HL-60 (cell line): Measurements from ENCODE around the gene ATP2B2.

Source experiments
- DNase-seq, 2 experiments: peaks; one replicate each; pipeline ENCODE4 v3.0.0-alpha.2; 2010 to 2020; ENCODE audit warnings: low read depth in 1 of 2, low spot score in 1 of 2
- H3K27ac ChIP-seq: fragments of 250-450 bp; sonication (Bioruptor Pico); replicated peaks from 2 replicates; pipeline ENCODE4 v1.5.1; 2020; ENCODE audit warnings: mild to moderate bottlenecking, moderate library complexity
- H3K27me3 ChIP-seq: fragments of 250-450 bp; sonication (Bioruptor Pico); 2 replicates; pipeline ENCODE4 v1.5.1; 2021; ENCODE audit warnings: mild to moderate bottlenecking, moderate library complexity; ENCODE audit not compliant: insufficient read depth, poor library complexity, severe bottlenecking
- H3K4me3 ChIP-seq: replicated peaks from 2 replicates; pipeline ENCODE4 v1.5.1; 2011; ENCODE audit warnings: mild to moderate bottlenecking, control low read depth, low read length; ENCODE audit not compliant: insufficient read depth
- GABPA ChIP-seq: IDR thresholded peaks from 2 replicates; pipeline ENCODE4 v1.6.1; 2012; ENCODE audit warnings: low read depth
- POLR2AphosphoS5 ChIP-seq: IDR thresholded peaks from 2 replicates; pipeline ENCODE4 v1.6.1; 2012; ENCODE audit warnings: low read depth
- SPI1 ChIP-seq: IDR thresholded peaks from 2 replicates; pipeline ENCODE4 v1.6.1; 2012; ENCODE audit warnings: low read depth, mild to moderate bottlenecking, borderline replicate concordance
- TF ChIP-seq, protein P1 (sequence below): IDR thresholded peaks from 2 replicates; pipeline ENCODE4 v1.6.1; 2012; ENCODE audit warnings: low read depth; ENCODE audit not compliant: insufficient replicate concordance
- TF ChIP-seq, protein P2 (sequence below): IDR thresholded peaks from one replicate; pipeline ENCODE4 v1.5.1; 2011; ENCODE audit warnings: low read length, control low read depth, inconsistent platforms; ENCODE audit not compliant: insufficient read depth

The ATP2B2 gene

DNA sequence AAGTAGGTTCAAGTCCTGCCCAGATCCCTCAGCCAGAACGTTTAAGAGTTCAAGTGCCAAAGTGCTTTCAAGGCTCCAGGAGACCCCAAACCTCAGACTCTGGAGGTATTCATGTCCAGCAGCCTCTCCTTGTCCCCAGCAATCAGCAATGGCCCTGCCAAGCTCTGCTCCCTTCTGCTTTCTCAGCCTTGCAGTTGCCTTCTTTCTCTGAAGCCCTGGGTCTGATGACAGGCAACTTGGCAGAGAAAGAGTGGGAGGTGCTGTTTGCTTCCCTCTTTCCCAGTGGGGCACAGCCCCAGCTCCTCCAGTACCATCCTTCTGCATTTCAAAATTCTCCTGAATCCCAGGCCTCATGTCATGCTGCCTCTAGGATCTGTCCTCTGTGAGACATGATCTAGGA is 40.2 kb downstream of the ATP2B2 start:
- no peaks in the 10 kb centered on the region for H3K27me3 ChIP-seq
- TF ChIP-seq SPI1 (no peak), POLR2AphosphoS5 (no peak), GABPA (no peak)
- TF ChIP-seq, protein P1, sequence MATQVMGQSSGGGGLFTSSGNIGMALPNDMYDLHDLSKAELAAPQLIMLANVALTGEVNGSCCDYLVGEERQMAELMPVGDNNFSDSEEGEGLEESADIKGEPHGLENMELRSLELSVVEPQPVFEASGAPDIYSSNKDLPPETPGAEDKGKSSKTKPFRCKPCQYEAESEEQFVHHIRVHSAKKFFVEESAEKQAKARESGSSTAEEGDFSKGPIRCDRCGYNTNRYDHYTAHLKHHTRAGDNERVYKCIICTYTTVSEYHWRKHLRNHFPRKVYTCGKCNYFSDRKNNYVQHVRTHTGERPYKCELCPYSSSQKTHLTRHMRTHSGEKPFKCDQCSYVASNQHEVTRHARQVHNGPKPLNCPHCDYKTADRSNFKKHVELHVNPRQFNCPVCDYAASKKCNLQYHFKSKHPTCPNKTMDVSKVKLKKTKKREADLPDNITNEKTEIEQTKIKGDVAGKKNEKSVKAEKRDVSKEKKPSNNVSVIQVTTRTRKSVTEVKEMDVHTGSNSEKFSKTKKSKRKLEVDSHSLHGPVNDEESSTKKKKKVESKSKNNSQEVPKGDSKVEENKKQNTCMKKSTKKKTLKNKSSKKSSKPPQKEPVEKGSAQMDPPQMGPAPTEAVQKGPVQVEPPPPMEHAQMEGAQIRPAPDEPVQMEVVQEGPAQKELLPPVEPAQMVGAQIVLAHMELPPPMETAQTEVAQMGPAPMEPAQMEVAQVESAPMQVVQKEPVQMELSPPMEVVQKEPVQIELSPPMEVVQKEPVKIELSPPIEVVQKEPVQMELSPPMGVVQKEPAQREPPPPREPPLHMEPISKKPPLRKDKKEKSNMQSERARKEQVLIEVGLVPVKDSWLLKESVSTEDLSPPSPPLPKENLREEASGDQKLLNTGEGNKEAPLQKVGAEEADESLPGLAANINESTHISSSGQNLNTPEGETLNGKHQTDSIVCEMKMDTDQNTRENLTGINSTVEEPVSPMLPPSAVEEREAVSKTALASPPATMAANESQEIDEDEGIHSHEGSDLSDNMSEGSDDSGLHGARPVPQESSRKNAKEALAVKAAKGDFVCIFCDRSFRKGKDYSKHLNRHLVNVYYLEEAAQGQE = no peak
- TF ChIP-seq, protein P2, sequence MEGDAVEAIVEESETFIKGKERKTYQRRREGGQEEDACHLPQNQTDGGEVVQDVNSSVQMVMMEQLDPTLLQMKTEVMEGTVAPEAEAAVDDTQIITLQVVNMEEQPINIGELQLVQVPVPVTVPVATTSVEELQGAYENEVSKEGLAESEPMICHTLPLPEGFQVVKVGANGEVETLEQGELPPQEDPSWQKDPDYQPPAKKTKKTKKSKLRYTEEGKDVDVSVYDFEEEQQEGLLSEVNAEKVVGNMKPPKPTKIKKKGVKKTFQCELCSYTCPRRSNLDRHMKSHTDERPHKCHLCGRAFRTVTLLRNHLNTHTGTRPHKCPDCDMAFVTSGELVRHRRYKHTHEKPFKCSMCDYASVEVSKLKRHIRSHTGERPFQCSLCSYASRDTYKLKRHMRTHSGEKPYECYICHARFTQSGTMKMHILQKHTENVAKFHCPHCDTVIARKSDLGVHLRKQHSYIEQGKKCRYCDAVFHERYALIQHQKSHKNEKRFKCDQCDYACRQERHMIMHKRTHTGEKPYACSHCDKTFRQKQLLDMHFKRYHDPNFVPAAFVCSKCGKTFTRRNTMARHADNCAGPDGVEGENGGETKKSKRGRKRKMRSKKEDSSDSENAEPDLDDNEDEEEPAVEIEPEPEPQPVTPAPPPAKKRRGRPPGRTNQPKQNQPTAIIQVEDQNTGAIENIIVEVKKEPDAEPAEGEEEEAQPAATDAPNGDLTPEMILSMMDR = no peak
- no peak for DNase-seq
- H3K4me3 ChIP-seq = no peak overlapping the region
- no peak overlapping the region for H3K27ac ChIP-seq

DNA sequence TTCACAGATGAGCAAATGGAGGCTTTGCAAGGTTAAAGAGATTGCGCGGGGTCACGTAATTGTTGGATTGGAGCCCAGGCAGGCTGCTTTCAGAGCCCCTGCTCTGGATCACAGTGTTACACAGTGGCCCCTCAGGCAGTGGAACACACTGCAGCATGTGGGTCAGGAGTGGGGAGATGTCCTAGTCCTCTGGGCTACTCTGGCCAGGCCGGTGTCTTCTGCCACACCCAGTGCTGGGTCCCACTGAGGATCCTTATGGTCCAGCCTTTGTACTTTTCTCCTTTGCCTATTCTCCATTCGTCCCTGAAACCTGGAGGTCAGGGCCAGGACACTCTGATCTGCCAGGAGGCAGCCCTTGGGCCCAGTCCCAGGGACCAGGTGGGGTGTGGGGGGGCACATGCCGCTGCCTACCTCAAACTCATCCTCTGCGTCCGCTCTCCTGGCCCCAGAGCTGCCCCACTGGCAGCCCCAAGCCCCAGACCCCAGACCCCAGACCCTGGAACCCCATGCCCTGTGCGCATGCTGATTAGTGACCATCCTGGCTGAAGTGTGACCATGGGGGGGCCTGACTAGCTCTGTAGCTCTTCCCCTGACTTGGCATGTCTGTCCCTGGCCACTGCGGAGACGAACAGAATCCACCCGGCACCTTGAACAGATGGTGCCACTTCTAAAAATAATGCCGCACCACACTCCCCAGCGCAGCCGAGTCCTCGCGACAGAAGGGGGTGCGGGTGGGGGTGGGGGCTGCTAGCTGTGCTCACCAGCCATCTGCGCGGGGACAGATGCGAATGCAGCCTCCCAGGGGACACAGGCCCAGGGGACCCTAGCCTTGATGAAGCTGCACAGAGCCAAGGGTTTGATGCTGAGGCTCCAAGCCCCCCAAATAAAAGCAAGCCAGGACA is 41.6 kb downstream of the ATP2B2 start:
- Histone ChIP-seq H3K4me3 (no peak overlapping the region), H3K27ac (no peak overlapping the region), H3K27me3 (no peaks in the 10 kb centered on the region)
- TF ChIP-seq, protein P1 = no peak
- TF ChIP-seq, protein P2 = no peak
- TF ChIP-seq SPI1 = no peak
- no peak for TF ChIP-seq GABPA
- no peak for TF ChIP-seq POLR2AphosphoS5
- no peak for DNase-seq

DNA sequence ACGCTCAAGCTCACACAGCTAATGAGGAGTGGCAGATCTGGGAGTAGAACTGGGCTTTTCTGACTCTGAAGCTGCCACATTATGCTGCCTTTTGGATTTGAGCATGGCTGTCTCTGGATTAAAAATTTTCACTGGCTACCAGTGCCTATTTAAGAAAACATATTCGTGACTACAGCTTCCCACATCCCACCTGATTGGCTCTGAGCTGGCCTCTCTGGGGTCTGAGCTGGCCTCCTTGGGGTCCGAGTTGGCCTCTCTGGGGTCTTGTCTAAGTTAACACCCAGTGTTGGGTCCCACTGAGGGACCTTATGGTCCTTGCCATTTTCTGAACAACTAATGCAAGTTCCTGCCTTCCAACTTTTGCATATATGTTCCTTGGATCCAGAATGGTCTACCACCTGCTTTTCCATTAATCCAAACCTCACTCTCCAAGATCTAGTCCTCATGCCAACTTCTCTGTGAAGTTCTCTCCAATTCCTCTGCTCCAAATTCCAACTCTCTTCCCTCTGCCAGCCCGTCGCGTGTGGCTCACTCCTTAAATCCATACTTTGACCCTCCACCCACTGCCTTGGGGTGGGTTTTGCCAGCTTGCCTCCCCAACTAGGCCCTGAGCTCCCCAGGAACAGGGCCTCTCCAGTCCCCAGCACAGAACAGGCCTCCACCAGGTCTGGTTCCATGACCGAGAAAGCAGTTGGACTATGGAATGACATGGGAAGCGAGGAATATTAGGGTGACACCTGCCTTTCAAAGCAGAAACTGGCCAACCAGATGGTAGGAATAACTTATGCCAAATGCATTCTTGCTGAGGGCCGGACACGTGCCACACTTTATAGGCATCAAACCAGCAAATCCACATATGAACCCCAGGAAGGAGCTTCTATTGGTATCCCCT is 42.5 kb downstream of the ATP2B2 start:
- H3K27ac ChIP-seq = no peak overlapping the region
- TF ChIP-seq, protein P2 = no peak
- TF ChIP-seq GABPA = no peak
- TF ChIP-seq, protein P1 = no peak
- TF ChIP-seq POLR2AphosphoS5 = no peak
- TF ChIP-seq SPI1 = no peak
- H3K27me3 ChIP-seq = no peaks in the 10 kb centered on the region
- no peak for DNase-seq
- no peak overlapping the region for H3K4me3 ChIP-seq
